Thoracic aorta (tissue), 2 donors: ENCODE results near the gene ABCB11. TPM values are rescaled to one million over a fixed set of nuclear protein-coding genes. Genes with fewer than 3 reads are reported as not detected.

ENCODE experiments used
- ATAC-seq: fragments of 150-250 bp; one replicate; pipeline ENCODE4 v1.8.0; 2017; ENCODE audit warnings: low read depth; ENCODE audit not compliant: insufficient number of reproducible peaks, low FRiP score
- DNase-seq: peaks from one replicate; pipeline ENCODE4 v3.0.0-alpha.2; 2020; ENCODE audit warnings: low spot score
- H3K27ac ChIP-seq, 2 donors: fragments of 200-600 bp; sonication (generic); 1 replicate in 1 of 2; 2 replicates in 1 of 2; pipeline ENCODE4 v1.5.1; 2016; ENCODE audit warnings: mild to moderate bottlenecking in 2 of 2, moderate library complexity in 2 of 2
- H3K27me3 ChIP-seq: fragments of 200-600 bp; sonication (generic); replicated peaks from 2 replicates; pipeline ENCODE4 v1.6.0; 2016; ENCODE audit warnings: mild to moderate bottlenecking; ENCODE audit not compliant: insufficient read depth
- H3K36me3 ChIP-seq: fragments of 200-600 bp; sonication (generic); one replicate; pipeline ENCODE4 v1.5.1; 2016
- H3K4me1 ChIP-seq, 2 donors: fragments of 200-600 bp; sonication (generic); 1 replicate in 1 of 2; 2 replicates in 1 of 2; pipeline versions ENCODE4 v1.5.1 to v1.6.0; 2016; ENCODE audit warnings: low read depth in 2 of 2, mild to moderate bottlenecking in 1 of 2; ENCODE audit not compliant: control insufficient read depth in 1 of 2
- H3K4me3 ChIP-seq: fragments of 200-600 bp; sonication (generic); 2 replicates; pipeline ENCODE4 v1.5.1; 2016; ENCODE audit warnings: mild to moderate bottlenecking
- H3K9me3 ChIP-seq: fragments of 200-600 bp; sonication (generic); 2 replicates; pipeline ENCODE4 v1.5.1; 2016
- CTCF ChIP-seq: fragments of 200-600 bp; sonication (generic); IDR thresholded peaks from one replicate; pipeline ENCODE4 v1.5.1; 2019; ENCODE audit warnings: antibody characterized with exemption
- total RNA-seq, 2 donors: library from RNA; depleted of rRNA; stranded (reverse); fragments of >200 nt; gene quantifications; one replicate each; pipeline versions ENCODE4 v1.1.0 to v1.2.3, GENCODE V29; 2016

Gene ABCB11
- total RNA-seq, 2 donors from 2014 or later, result not detected

GRCh38 chr2:168915441-168916330 lies 115.4 kb downstream of the ABCB11 start:
- no peak for DNase-seq
- Histone ChIP-seq H3K36me3 (no peaks in the 10 kb centered on the region), H3K27ac (no peak overlapping the region), H3K27me3 (no peaks in the 10 kb centered on the region), H3K4me3 (no peak overlapping the region), H3K4me1 (peaks cover 0 to 5% of the 10 kb centered on the region in 2 donors), H3K9me3 (no peaks in the 10 kb centered on the region)
- ATAC-seq, result no peak
- no peak for TF ChIP-seq CTCF

- TF ChIP-seq CTCF, result no peak
- ATAC-seq (no peak), DNase-seq (no peak)
- Histone ChIP-seq H3K27me3 (no peaks in the 10 kb centered on the region), H3K36me3 (no peaks in the 10 kb centered on the region), H3K9me3 (no peaks in the 10 kb centered on the region), H3K27ac (no peak overlapping the region), H3K4me3 (no peak overlapping the region), H3K4me1 (peaks cover 0 to 5% of the 10 kb centered on the region in 2 donors)
Observed at GRCh38 chr2:168913495-168913894, 117.6 kb downstream of the ABCB11 start.

GRCh38 chr2:168912901-168913369 lies 118.2 kb downstream of the ABCB11 start:
- Histone ChIP-seq H3K27me3 (no peaks in the 10 kb centered on the region), H3K4me3 (peak overlapping the region; percentile 45), H3K27ac (no peak overlapping the region), H3K36me3 (no peaks in the 10 kb centered on the region), H3K9me3 (no peaks in the 10 kb centered on the region), H3K4me1 (peaks cover 0 to 5% of the 10 kb centered on the region in 2 donors)
- no peak for ATAC-seq
- no peak for TF ChIP-seq CTCF
- no peak for DNase-seq

- H3K27me3 ChIP-seq, result no peaks in the 10 kb centered on the region
- TF ChIP-seq CTCF, result no peak
- no peak overlapping the region for H3K27ac ChIP-seq
- peak overlapping the region; percentile 45 for H3K4me3 ChIP-seq
- H3K4me1 ChIP-seq, result peaks cover 0 to 5% of the 10 kb centered on the region in 2 donors
- H3K36me3 ChIP-seq, result no peaks in the 10 kb centered on the region
- DNase-seq (no peak), ATAC-seq (no peak)
- no peaks in the 10 kb centered on the region for H3K9me3 ChIP-seq
Observed at GRCh38 chr2:168912466-168912865, 118.7 kb downstream of the ABCB11 start.

GRCh38 chr2:168910330-168910729 lies 120.8 kb downstream of the ABCB11 start:
- no peak overlapping the region for H3K4me3 ChIP-seq
- no peak for TF ChIP-seq CTCF
- DNase-seq, result no peak
- H3K27me3 ChIP-seq, result no peaks in the 10 kb centered on the region
- peaks cover 0 to 5% of the 10 kb centered on the region in 2 donors for H3K4me1 ChIP-seq
- no peaks in the 10 kb centered on the region for H3K36me3 ChIP-seq
- H3K9me3 ChIP-seq, result no peaks in the 10 kb centered on the region
- ATAC-seq, result no peak
- no peak overlapping the region for H3K27ac ChIP-seq
